ENCODE data around the gene GLOD5.

Gene GLOD5

DNA sequence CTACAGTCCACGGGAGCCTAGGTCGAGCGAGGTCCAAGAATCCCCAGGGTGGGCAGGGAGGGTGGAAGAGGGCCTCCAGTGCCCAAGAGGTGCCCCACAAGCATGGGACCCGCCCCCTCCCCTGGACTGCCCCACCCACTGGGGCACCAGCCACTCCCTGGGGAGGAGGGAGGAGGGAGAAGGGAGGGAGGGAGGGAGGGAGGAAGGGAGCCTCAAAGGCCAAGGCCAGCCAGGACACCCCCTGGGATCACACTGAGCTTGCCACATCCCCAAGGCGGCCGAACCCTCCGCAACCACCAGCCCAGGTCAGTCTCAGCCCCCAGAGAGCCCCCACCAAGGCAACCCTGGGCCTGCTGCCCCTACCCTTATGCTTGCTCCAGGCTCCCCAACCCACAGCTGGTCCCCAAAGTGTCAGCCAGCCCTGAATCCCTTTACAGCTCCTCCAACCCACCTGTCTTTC is 24.8 kb downstream of the GLOD5 start, which contains the start of gene GATA1:
Gene GATA1, plus strand, starts transcription at position 250 of the 460 bp plus-strand sequence. CDS start 4,520 bp downstream, outside the sequence.
- TF ChIP-seq, protein P1, sequence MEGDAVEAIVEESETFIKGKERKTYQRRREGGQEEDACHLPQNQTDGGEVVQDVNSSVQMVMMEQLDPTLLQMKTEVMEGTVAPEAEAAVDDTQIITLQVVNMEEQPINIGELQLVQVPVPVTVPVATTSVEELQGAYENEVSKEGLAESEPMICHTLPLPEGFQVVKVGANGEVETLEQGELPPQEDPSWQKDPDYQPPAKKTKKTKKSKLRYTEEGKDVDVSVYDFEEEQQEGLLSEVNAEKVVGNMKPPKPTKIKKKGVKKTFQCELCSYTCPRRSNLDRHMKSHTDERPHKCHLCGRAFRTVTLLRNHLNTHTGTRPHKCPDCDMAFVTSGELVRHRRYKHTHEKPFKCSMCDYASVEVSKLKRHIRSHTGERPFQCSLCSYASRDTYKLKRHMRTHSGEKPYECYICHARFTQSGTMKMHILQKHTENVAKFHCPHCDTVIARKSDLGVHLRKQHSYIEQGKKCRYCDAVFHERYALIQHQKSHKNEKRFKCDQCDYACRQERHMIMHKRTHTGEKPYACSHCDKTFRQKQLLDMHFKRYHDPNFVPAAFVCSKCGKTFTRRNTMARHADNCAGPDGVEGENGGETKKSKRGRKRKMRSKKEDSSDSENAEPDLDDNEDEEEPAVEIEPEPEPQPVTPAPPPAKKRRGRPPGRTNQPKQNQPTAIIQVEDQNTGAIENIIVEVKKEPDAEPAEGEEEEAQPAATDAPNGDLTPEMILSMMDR (conservative IDR thresholded peaks at IDR 0.05; ENCODE audit: low read length), result no peak
- no peak for DNase-seq (ENCODE audit: low read depth)
- no peak within 1 kb of the TSS for H3K4me3 ChIP-seq (ENCODE audit: low read length)

DNA sequence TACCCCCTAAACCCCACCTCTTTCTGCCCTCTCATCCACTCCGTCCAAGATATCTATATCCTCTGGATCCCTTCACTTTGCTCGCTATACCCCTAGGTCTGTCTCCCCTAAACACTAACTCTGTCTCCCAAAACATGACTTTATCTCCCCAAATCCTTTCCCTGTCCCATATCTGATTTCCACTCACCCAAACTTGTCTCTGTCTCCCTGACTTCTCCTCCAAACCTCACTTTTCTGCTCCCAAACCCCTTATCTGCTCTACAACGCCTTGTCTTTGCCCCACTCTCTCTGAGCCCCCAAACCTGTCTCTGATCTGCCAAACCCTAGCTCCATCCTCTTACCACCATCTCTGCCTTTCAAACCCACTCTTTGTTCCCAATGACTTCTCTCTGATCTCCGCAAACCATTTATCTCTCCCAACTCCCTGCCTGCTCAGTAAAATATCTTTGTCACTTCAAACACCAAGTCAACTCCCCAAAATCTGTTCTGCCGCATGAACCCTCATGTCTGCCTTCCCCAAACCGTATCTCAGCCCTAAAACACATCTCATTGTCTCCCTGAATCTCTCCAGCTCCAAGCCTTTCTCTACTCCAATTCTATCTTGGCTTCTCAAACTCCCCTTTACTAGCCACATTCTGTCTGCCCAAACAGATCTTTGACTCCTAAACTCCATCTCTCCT is 25.4 kb downstream of the GLOD5 start:
- no peak overlapping the region for H3K4me3 ChIP-seq (ENCODE audit: low read length)
- TF ChIP-seq, protein P1 (conservative IDR thresholded peaks at IDR 0.05; ENCODE audit: low read length), result no peak
- DNase-seq (ENCODE audit: low read depth), result no peak

DNA sequence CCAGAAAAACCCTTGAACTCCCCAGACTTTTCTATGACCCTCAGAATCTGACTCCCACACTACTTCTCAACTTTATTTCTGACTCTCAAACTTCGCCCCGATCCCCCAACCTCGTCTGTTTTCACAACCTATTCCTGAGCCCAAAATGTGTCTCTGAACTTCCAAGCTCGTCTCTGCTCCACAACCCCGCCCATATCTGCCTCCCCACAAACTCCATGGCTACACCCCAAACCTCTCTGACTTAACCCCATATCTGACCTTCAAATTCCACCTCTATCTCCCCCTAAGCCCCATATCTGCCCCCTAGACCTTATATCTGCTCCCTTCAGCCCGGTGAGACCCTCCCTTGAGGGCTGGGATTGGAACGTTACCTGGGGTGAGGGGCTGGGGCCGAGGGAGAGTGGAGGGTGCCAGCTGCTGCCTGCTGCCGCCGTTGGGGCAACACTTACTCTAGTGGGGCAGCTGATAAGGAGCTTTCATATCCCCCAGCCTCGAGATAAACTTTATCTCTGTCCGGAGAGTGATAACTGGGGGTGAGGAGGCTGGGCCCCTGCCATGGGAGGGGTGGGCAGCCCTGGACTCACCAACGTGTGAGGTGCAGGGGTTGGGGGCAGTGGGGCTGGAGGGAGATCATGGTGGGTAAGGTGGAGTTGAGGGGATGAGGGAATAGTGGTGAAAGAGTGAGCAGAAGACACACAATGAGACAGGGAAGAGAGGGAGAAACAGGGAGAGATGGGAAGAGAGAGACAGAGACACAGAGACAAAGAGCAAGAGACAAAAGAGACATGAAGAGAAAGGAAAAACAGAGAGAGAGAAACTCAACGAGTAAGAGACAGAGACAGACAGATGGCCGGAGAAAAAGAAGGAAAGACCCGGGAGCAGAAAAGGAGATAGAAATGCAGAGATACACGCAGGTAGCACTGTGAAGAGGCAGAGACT is 26.2 kb downstream of the GLOD5 start:
- no peak overlapping the region for H3K4me3 ChIP-seq (ENCODE audit: low read length)
- no peak for DNase-seq (ENCODE audit: low read depth)
- TF ChIP-seq, protein P1 (conservative IDR thresholded peaks at IDR 0.05; ENCODE audit: low read length), result no peak

DNA sequence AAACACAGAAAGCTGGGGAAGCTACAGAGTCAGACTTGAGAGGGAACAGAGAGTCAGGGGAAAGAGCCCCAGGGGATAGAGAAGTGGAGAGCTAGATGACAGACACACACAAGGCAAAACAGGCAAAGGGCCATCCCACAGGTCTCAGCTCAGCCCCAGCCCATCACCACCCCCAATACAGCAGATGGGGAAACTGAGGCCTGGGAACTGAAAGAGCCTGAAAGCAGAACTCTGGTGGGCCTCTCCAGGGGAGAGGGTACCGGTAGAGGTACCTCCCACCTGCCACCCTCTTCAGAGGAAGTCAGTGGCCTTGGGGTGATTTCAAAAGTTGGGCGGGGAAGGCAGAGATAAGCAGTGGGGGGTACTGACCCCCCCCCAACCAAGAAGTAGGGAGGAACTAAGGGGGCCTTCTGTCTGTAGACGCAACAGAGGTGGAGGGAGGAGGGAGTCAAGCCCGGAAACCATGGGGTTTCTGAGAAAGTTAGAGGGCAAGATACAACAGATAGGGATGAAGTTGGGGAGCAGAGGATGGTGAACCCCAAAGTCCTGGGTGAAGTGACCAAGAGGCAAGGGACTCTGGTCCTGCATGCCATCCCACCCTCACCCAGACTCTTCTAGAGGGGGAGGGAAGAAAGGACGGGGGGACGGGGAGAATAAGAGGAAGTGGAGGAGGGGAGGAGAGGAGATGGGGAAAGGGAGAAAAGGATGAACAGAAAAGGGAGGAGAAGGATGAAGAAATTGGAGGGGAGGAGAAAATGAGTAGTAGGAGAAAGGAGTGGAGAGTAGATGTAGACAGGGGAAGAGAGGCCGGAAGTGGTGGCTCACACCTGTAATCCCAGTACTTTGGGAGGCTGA is 28.0 kb downstream of the GLOD5 start:
- no peak for DNase-seq (ENCODE audit: low read depth)
- TF ChIP-seq, protein P1 (conservative IDR thresholded peaks at IDR 0.05; ENCODE audit: low read length), result no peak
- H3K4me3 ChIP-seq (ENCODE audit: low read length), result no peak overlapping the region

DNA sequence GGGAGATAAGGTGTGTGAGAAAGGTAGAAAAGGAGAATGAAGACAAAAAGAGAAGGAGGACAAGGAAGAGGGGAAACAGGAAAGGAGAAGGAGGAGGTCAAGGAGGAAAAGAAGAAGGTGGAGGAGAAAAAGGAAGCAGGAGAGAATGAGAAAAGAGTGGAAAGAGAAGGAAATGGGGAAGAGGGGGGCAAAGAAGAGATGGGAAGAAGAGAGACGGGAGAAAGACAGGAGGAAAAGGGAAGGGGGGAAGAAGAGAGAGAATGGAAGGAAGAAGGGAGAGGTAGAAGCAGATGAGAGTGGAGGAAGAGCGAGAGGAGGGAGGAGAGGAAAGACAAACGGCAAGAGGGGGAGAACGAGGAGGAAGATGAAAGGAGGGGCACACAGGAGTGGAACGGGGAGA is 28.9 kb downstream of the GLOD5 start:
- no peak overlapping the region for H3K4me3 ChIP-seq (ENCODE audit: low read length)
- no peak for DNase-seq (ENCODE audit: low read depth)
- TF ChIP-seq, protein P1 (conservative IDR thresholded peaks at IDR 0.05; ENCODE audit: low read length), result no peak

DNA sequence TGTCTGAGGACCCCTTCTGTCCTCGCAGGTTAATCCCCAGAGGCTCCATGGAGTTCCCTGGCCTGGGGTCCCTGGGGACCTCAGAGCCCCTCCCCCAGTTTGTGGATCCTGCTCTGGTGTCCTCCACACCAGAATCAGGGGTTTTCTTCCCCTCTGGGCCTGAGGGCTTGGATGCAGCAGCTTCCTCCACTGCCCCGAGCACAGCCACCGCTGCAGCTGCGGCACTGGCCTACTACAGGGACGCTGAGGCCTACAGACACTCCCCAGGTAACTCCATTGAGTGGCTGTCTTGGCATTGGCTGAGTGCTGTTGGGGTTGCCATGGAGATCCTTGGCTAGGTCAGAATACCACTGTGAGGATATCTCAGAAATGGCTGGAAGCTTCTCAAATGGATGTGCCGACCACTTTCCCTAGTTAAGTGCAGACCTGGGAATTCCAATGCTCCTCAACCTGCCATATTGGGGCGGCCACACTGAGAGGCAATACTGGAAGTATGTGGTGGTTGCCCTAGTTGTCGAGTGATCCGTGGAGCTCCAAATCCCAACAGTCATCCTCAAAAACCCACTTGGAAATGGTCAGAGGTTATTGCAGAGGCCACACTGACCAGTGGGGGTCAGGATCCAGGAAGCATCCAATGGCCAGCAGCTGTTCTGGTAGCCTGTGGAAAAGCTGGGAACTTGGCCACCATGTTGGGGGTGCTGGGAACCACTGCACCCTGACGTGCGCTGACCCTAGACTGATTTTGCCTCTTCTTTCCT is 29.7 kb downstream of the GLOD5 start:
- no peak for DNase-seq (ENCODE audit: low read depth)
- TF ChIP-seq, protein P1 (conservative IDR thresholded peaks at IDR 0.05; ENCODE audit: low read length), result no peak
- H3K4me3 ChIP-seq (ENCODE audit: low read length), result no peak overlapping the region
